ENCODE measurements around the gene HS6ST1. TPM values are rescaled to one million over a fixed set of nuclear protein-coding genes. Genes with fewer than 3 reads are reported as not detected.

HS6ST1 gene
- total RNA-seq, 4 donors from 2014 or later = 44.6 to 63.3 (median 53.5) TPM

DNA sequence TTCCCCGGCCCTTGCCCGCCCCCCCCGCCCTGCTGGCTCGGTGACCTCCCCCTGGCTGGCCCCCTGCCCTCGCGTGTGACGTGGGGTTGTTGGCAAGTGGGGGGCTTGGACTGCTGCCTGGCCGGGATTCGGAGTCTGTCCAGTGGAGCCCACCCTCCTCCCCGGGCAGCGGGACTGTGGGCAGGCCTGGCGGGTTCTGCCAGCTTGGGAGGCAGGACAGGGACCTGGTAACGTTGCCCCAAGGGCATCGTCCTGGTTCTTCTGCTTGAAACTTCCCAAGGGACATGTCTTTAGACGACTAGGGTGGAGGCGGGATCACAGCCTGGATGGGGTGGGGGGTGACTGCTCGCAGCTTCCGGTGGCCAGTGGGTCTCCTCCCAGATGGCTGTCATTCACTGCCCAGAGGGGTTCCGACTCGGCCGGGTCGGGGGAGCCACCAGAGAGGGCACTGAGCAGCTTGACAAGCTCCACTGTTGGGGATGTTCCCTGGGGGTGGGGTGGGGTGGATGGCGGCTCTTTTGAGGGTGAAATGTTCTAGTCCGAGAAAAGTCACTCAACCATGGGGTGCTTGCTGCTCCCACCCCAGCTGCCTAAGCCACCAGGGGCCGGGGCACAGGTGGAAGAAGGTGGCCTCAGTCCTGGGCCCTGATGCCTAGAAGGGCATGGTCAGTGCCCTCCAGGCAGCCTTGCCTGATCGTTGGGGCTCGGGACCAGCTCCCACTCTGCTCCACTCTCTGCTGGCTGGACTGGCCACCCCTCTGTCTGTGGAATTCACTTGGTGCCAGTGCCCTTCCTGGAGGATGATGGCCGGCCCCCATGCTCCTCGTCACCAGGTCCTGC, 4.3 kb upstream of the HS6ST1 start:
- H3K27me3 ChIP-seq = no peaks in the 10 kb centered on the region
- intact Hi-C loops (cut with DNase I; ENCODE audit: low total_unique reads) = loop anchor here (5.0 to 10.0 kb wide), 5 partner anchors 142 to 1862 kb away; partner anchors contain the start of genes MZT2B, SMPD4 and UGGT1
- in situ Hi-C loops (cut with MboI; ENCODE audit: low sequenced_read_pairs in 4 of 4) = loop anchor here in 1 of 4 donors (25.0 kb wide), 1 partner anchor 414 kb away; no protein-coding TSS in a partner anchor
- H3K4me3 ChIP-seq = peak overlapping the region; percentile 64 to 80 (median 78)
- H3K9me3 ChIP-seq = no peaks in the 10 kb centered on the region
- no peak for DNase-seq
- H3K4me1 ChIP-seq = peaks cover 13 to 25% of the 10 kb centered on the region in 2 donors
- TF ChIP-seq POLR2A (IDR thresholded peaks at IDR 0.05) = no peak
- TF ChIP-seq, protein P1, sequence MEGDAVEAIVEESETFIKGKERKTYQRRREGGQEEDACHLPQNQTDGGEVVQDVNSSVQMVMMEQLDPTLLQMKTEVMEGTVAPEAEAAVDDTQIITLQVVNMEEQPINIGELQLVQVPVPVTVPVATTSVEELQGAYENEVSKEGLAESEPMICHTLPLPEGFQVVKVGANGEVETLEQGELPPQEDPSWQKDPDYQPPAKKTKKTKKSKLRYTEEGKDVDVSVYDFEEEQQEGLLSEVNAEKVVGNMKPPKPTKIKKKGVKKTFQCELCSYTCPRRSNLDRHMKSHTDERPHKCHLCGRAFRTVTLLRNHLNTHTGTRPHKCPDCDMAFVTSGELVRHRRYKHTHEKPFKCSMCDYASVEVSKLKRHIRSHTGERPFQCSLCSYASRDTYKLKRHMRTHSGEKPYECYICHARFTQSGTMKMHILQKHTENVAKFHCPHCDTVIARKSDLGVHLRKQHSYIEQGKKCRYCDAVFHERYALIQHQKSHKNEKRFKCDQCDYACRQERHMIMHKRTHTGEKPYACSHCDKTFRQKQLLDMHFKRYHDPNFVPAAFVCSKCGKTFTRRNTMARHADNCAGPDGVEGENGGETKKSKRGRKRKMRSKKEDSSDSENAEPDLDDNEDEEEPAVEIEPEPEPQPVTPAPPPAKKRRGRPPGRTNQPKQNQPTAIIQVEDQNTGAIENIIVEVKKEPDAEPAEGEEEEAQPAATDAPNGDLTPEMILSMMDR (IDR thresholded peaks at IDR 0.05 in 4 of 5, conservative IDR thresholded peaks at IDR 0.05 in 1 of 5) = no peak
- H3K27ac ChIP-seq = peak overlapping the region; percentile 85 to 95 (median 88)
- no peaks in the 10 kb centered on the region for H3K36me3 ChIP-seq
- ATAC-seq = no peak

DNA sequence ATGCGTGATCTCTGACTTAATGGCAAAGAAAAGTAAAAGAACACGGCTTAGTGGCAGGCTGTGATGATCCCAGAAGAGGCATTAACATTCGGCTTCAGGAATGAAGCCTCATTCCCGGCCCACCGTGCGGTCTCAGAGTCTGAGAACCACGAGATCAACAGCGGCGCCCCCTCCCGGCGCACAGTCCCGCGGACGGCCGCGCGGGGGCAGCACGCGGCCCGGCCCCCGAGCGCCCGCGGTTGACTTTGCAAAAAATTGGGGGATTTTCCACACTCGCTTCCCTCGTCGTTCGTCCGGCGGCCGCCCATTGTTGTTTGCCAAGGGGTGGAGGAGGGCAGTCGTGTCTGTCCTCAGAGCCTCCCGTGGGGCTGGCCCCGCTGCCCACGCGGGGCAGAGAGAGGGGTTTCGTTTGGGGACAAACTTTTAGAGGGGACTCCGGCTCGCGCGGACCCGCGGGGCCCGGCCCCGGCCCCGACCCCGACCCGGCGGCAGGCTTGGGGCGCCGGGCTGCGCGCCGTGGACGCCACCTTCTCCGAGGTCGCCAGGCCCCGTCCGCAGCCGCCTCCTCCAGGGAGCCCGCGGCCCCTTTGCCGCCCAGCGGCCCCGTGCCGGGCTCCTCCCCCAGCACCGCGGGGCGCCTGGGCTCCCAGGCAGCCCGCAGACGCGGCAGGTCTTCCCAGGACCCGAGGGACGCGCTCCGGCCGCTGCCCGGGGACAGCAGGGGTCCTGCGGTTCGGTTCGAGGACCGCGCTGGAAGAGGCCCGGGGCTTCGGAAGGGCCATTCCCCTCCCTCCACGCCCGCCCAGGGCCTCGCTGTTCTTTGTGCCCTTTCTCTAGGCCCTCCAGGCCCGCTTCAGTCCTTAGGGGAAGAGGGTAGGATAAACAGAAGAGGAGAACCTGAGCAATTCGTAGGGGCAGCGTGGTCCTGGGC, 3.4 kb upstream of the HS6ST1 start:
- TF ChIP-seq, protein P1 (IDR thresholded peaks at IDR 0.05 in 4 of 5, conservative IDR thresholded peaks at IDR 0.05 in 1 of 5) = peak; percentile 80 to 99 (median 94)
- TF ChIP-seq POLR2A (IDR thresholded peaks at IDR 0.05) = peak; percentile 42 to 60
- in situ Hi-C loops (cut with MboI; ENCODE audit: low sequenced_read_pairs in 4 of 4) (loop anchor here in 1 of 4 donors (25.0 kb wide), 1 partner anchor 415 kb away; no protein-coding TSS in a partner anchor), intact Hi-C loops (cut with DNase I; ENCODE audit: low total_unique reads) (loop anchor here (2.0 to 10.0 kb wide), 6 partner anchors 143 to 1863 kb away; partner anchors contain the start of genes MZT2B, SMPD4 and UGGT1)
- H3K4me3 ChIP-seq = peak overlapping the region; percentile 64 to 80 (median 78)
- peak overlapping the region; percentile 85 to 95 (median 88) for H3K27ac ChIP-seq
- peak; percentile 70 to 75 for ATAC-seq
- peak; percentile 72 to 82 for DNase-seq
- H3K9me3 ChIP-seq = no peaks in the 10 kb centered on the region
- H3K36me3 ChIP-seq = no peaks in the 10 kb centered on the region
- H3K27me3 ChIP-seq = no peaks in the 10 kb centered on the region
- H3K4me1 ChIP-seq = peaks cover 14 to 32% of the 10 kb centered on the region in 2 donors

DNA sequence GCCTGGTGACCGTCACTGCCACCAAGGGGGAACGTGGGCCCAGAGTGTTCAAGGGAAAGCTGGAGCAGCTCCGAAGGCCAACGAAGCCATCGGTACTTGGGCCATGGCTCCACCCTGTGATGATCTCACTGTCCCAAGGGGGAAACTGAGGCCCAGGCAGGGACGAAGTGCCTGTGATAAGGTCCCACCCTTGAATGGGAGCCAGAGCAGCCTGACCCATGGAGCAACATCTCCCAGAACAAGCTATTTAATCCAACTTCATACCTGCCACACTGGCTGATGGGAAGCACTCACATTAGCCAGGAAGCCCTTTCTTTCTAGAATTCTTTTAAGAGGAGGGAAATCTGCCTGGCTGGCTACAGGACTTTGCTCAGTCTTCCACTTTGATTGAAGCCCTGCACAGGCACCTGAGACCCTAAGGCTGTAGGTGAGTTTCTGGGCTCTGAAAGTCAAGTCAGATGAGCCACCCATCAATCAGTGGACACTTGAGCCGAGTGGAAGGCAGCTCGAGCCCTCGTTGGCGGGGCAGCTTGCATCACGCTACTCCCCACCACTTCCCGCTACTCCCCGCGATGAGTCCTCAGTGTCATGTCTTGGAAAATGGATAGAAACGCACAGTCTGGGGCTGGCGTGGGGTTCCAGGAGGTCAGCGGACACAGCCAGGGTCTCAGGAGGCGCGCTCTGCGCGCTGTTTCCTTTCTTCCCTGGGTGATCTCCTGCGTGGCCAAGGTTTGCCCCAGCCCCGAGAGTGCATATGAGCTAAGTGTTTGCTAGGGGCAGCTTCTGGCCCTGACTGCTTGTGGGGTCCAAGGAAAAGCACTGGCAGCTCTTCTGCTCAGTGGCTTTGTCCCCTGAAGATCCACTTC, 2.5 kb upstream of the HS6ST1 start:
- H3K9me3 ChIP-seq = no peaks in the 10 kb centered on the region
- no peaks in the 10 kb centered on the region for H3K27me3 ChIP-seq
- H3K4me3 ChIP-seq = peak overlapping the region; percentile 11 to 80 (median 54)
- H3K27ac ChIP-seq = peak overlapping the region; percentile 85 to 95 (median 88)
- DNase-seq = peak in 1 of 2 donors; percentile 43
- H3K36me3 ChIP-seq = no peaks in the 10 kb centered on the region
- TF ChIP-seq, protein P1 (IDR thresholded peaks at IDR 0.05 in 4 of 5, conservative IDR thresholded peaks at IDR 0.05 in 1 of 5) = no peak
- TF ChIP-seq POLR2A (IDR thresholded peaks at IDR 0.05) = no peak
- intact Hi-C loops (cut with DNase I; ENCODE audit: low total_unique reads) = loop anchor here (2.0 to 10.0 kb wide), 6 partner anchors 144 to 1864 kb away; partner anchors contain the start of genes MZT2B, SMPD4 and UGGT1
- no peak for ATAC-seq
- in situ Hi-C loops (cut with MboI; ENCODE audit: low sequenced_read_pairs in 4 of 4) = loop anchor here in 1 of 4 donors (25.0 kb wide), 1 partner anchor 416 kb away; no protein-coding TSS in a partner anchor
- H3K4me1 ChIP-seq = peaks cover 22 to 41% of the 10 kb centered on the region in 2 donors
